ENCODE results near the gene UBE2E2. TPM values are rescaled to one million over a fixed set of nuclear protein-coding genes. Genes with fewer than 3 reads are reported as not detected.

UBE2E2 gene
- total RNA-seq, 1 donor from 2014 or later = 89.8 TPM

GRCh38 chr3:23288715-23289114, 85.6 kb downstream of the UBE2E2 start:
- Mint-ChIP-seq H3K9me3 (peaks cover 21% of the 10 kb centered on the region), H3K36me3 (peaks cover 8% of the 10 kb centered on the region), H3K4me3 (no peak overlapping the region), H3K27ac (no peak overlapping the region), H3K27me3 (ENCODE audit: insufficient read depth, low read depth) (no peaks in the 10 kb centered on the region), H3K4me1 (peaks cover 2% of the 10 kb centered on the region)
- no peak overlapping the region for H3K27ac ChIP-seq
- TF ChIP-seq EZH2phosphoT487 (IDR thresholded peaks at IDR 0.05) (no peak), EZH2 (IDR thresholded peaks at IDR 0.05) (no peak)
- H3K4me2 ChIP-seq = no peak overlapping the region
- peaks cover 13% of the 10 kb centered on the region for H3K4me1 ChIP-seq
- H3F3A ChIP-seq (ENCODE audit: low read depth) = no peaks in the 10 kb centered on the region
- peaks cover 53% of the 10 kb centered on the region for H4K20me1 ChIP-seq (ENCODE audit: low read depth)
- no peak overlapping the region for H2AFZ ChIP-seq (replicated peaks)
- no peak overlapping the region for H3K4me3 ChIP-seq
- H3K27me3 ChIP-seq = no peaks in the 10 kb centered on the region
- no peaks in the 10 kb centered on the region for H3K36me3 ChIP-seq
- peaks cover 64% of the 10 kb centered on the region for H3K79me2 ChIP-seq (ENCODE audit: low read depth)
- no peak overlapping the region for H3K9ac ChIP-seq
- no peak for DNase-seq (ENCODE audit: low spot score)
- H3K9me3 ChIP-seq (ENCODE audit: low read depth) = no peaks in the 10 kb centered on the region

- no peak overlapping the region for H3K9ac ChIP-seq
- no peaks in the 10 kb centered on the region for H3F3A ChIP-seq (ENCODE audit: low read depth)
- peaks cover 10% of the 10 kb centered on the region for H3K4me1 ChIP-seq
- H3K27me3 Mint-ChIP-seq (ENCODE audit: insufficient read depth, low read depth) = no peaks in the 10 kb centered on the region
- H3K79me2 ChIP-seq (ENCODE audit: low read depth) = peaks cover 51% of the 10 kb centered on the region
- H3K4me1 Mint-ChIP-seq = no peaks in the 10 kb centered on the region
- H2AFZ ChIP-seq (replicated peaks) = no peak overlapping the region
- H3K4me3 ChIP-seq = no peak overlapping the region
- H3K27ac ChIP-seq = no peak overlapping the region
- H3K27me3 ChIP-seq = no peaks in the 10 kb centered on the region
- no peaks in the 10 kb centered on the region for H3K36me3 ChIP-seq
- H4K20me1 ChIP-seq (ENCODE audit: low read depth) = peaks cover 54% of the 10 kb centered on the region
- H3K36me3 Mint-ChIP-seq = peaks cover 4% of the 10 kb centered on the region
- H3K9me3 ChIP-seq (ENCODE audit: low read depth) = no peaks in the 10 kb centered on the region
- no peak overlapping the region for H3K4me2 ChIP-seq
- H3K4me3 Mint-ChIP-seq = no peak overlapping the region
- no peak overlapping the region for H3K27ac Mint-ChIP-seq
- no peak for DNase-seq (ENCODE audit: low spot score)
- H3K9me3 Mint-ChIP-seq = peaks cover 14% of the 10 kb centered on the region
- TF ChIP-seq EZH2phosphoT487 (IDR thresholded peaks at IDR 0.05) (no peak), EZH2 (IDR thresholded peaks at IDR 0.05) (no peak)
- TF ChIP-seq, protein P1, sequence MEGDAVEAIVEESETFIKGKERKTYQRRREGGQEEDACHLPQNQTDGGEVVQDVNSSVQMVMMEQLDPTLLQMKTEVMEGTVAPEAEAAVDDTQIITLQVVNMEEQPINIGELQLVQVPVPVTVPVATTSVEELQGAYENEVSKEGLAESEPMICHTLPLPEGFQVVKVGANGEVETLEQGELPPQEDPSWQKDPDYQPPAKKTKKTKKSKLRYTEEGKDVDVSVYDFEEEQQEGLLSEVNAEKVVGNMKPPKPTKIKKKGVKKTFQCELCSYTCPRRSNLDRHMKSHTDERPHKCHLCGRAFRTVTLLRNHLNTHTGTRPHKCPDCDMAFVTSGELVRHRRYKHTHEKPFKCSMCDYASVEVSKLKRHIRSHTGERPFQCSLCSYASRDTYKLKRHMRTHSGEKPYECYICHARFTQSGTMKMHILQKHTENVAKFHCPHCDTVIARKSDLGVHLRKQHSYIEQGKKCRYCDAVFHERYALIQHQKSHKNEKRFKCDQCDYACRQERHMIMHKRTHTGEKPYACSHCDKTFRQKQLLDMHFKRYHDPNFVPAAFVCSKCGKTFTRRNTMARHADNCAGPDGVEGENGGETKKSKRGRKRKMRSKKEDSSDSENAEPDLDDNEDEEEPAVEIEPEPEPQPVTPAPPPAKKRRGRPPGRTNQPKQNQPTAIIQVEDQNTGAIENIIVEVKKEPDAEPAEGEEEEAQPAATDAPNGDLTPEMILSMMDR (IDR thresholded peaks at IDR 0.05) = no peak
These were observed 89.3 kb downstream of the UBE2E2 start for GRCh38 chr3:23292432-23292831.

- Histone ChIP-seq H4K20me1 (ENCODE audit: low read depth) (peaks cover 29% of the 10 kb centered on the region), H3K4me3 (no peak overlapping the region), H3K36me3 (no peaks in the 10 kb centered on the region), H3K9me3 (ENCODE audit: low read depth) (no peaks in the 10 kb centered on the region), H3K27ac (no peak overlapping the region), H3K79me2 (ENCODE audit: low read depth) (peaks cover 31% of the 10 kb centered on the region), H3K4me2 (no peak overlapping the region), H3K4me1 (peaks cover 2% of the 10 kb centered on the region), H2AFZ (replicated peaks) (no peak overlapping the region), H3F3A (ENCODE audit: low read depth) (no peaks in the 10 kb centered on the region), H3K27me3 (no peaks in the 10 kb centered on the region), H3K9ac (no peak overlapping the region)
- TF ChIP-seq EZH2phosphoT487 (IDR thresholded peaks at IDR 0.05) = no peak
- TF ChIP-seq, protein P1 (IDR thresholded peaks at IDR 0.05) = no peak
- H3K4me3 Mint-ChIP-seq = no peak overlapping the region
- no peaks in the 10 kb centered on the region for H3K27me3 Mint-ChIP-seq (ENCODE audit: insufficient read depth, low read depth)
- H3K36me3 Mint-ChIP-seq = peaks cover 4% of the 10 kb centered on the region
- no peak overlapping the region for H3K27ac Mint-ChIP-seq
- peaks cover 13% of the 10 kb centered on the region for H3K9me3 Mint-ChIP-seq
- no peak for DNase-seq (ENCODE audit: low spot score)
- no peaks in the 10 kb centered on the region for H3K4me1 Mint-ChIP-seq
These were observed 91.8 kb downstream of the UBE2E2 start for GRCh38 chr3:23294770-23295387.

- H2AFZ ChIP-seq (replicated peaks) = no peak overlapping the region
- H3K27ac ChIP-seq = no peak overlapping the region
- H3K27me3 Mint-ChIP-seq (ENCODE audit: insufficient read depth, low read depth) = no peaks in the 10 kb centered on the region
These were observed 98.7 kb downstream of the UBE2E2 start for GRCh38 chr3:23301819-23302218.

More at GRCh38 chr3:23301819-23302218, 98.7 kb downstream of the UBE2E2 start:
- H3K9ac ChIP-seq = no peak overlapping the region
- H3K9me3 ChIP-seq (ENCODE audit: low read depth) = no peaks in the 10 kb centered on the region
- H3K79me2 ChIP-seq (ENCODE audit: low read depth) = peaks cover 53% of the 10 kb centered on the region
- H3K4me1 ChIP-seq = peaks cover 4% of the 10 kb centered on the region
- no peak overlapping the region for H3K4me3 ChIP-seq
- Mint-ChIP-seq H3K9me3 (peaks cover 12% of the 10 kb centered on the region), H3K4me1 (no peaks in the 10 kb centered on the region), H3K27ac (no peak overlapping the region), H3K36me3 (peaks cover 4% of the 10 kb centered on the region), H3K4me3 (no peak overlapping the region)
- H3K4me2 ChIP-seq = no peak overlapping the region
- H3F3A ChIP-seq (ENCODE audit: low read depth) = no peaks in the 10 kb centered on the region
- TF ChIP-seq EZH2phosphoT487 (IDR thresholded peaks at IDR 0.05) (no peak), EZH2 (IDR thresholded peaks at IDR 0.05) (no peak)
- TF ChIP-seq, protein P1 (IDR thresholded peaks at IDR 0.05) = no peak
- no peaks in the 10 kb centered on the region for H3K36me3 ChIP-seq
- H4K20me1 ChIP-seq (ENCODE audit: low read depth) = peaks cover 17% of the 10 kb centered on the region
- H3K27me3 ChIP-seq = no peaks in the 10 kb centered on the region
- DNase-seq (ENCODE audit: low spot score) = no peak
